Chondrocyte (in vitro differentiated cells): ENCODE data around the gene FER1L5. TPM values are rescaled to one million over a fixed set of nuclear protein-coding genes. Genes with fewer than 3 reads are reported as not detected.

ENCODE experiments used
- DNase-seq: peaks from one replicate; pipeline ENCODE4 v3.0.0; 2021; ENCODE audit warnings: mixed read lengths, low spot score
- H3K27ac Mint-ChIP-seq: one replicate; pipeline ENCODE4 v1.8.0; 2021; ENCODE audit warnings: mild to moderate bottlenecking, moderate library complexity, mixed read lengths; ENCODE audit not compliant: unreplicated experiment
- H3K27me3 Mint-ChIP-seq: 2 replicates; pipeline ENCODE4 v1.8.0; 2021; ENCODE audit warnings: low read depth, mixed read lengths
- H3K36me3 Mint-ChIP-seq: 2 replicates; pipeline ENCODE4 v1.8.0; 2021; ENCODE audit warnings: low read depth, mixed read lengths
- H3K4me1 Mint-ChIP-seq: 2 replicates; pipeline ENCODE4 v1.8.0; 2021; ENCODE audit warnings: low read depth, mild to moderate bottlenecking, mixed read lengths
- H3K4me3 Mint-ChIP-seq: one replicate; pipeline ENCODE4 v1.8.0; 2021; ENCODE audit warnings: mild to moderate bottlenecking, moderate library complexity, mixed read lengths; ENCODE audit not compliant: unreplicated experiment
- H3K9me3 Mint-ChIP-seq: 2 replicates; pipeline ENCODE4 v1.8.0; 2021; ENCODE audit warnings: low read depth, mixed read lengths
- total RNA-seq: library from RNA; stranded (reverse); gene quantifications from 3 replicates; pipeline ENCODE4 v1.2.1, GENCODE V29; 2021
- TF ChIP-seq, protein P1 (sequence below): fragments of 200-600 bp; sonication (generic); IDR thresholded peaks from 2 replicates; pipeline ENCODE4 v1.5.0; 2021; ENCODE audit warnings: antibody characterized with exemption, mild to moderate bottlenecking, moderate library complexity

The FER1L5 gene
- total RNA-seq, 1 donor from 2014 or later: not detected

DNA sequence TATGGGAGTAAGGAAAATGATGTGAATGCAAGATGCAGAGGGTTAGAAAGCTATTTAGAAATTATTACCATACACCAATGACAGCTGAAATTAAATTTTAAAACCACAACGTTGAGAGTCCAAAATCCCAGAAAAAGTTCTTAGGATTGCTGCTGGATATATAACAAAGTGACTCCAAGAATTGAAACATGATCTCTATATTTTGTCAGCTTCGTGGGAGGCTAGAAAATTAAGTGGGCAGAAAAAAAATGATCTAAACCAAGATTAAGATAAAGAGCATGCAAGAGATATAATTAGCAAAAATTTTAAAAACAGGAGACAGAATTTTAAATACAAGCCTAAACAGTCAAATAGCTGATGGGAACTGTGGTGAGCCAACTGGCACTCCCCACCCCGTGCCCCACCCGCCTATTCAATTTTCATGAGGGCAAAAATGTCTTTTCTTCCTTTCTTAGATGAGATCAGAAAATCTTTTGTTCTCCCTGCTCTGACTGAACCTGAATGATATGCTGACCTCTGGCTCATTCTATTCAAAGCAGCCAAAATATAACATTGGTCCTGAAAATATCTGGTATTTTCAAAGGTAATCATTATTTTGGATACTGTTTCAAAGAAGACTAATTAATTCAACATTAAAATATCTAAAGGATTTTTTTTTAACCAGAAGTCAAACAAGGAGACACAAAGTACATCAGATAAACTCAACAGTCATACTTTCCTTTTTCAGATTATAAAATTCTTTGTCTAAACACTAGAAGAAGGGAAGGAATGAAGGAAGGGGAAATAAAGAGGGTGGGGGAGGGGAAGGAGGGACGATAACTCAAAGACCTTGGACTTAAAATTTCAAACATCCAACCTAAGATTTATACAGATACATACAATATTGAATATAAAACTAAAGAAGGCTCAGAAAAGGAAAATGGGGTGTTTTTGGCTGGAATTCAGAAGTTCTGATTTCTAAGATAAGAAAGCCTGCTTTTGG, 16.7 kb upstream of the FER1L5 start:
- Mint-ChIP-seq H3K4me3 (no peak overlapping the region), H3K27me3 (no peaks in the 10 kb centered on the region), H3K27ac (peak overlapping the region; percentile 42), H3K36me3 (peaks cover 11% of the 10 kb centered on the region), H3K9me3 (no peaks in the 10 kb centered on the region), H3K4me1 (peaks cover 24% of the 10 kb centered on the region)
- TF ChIP-seq, protein P1, sequence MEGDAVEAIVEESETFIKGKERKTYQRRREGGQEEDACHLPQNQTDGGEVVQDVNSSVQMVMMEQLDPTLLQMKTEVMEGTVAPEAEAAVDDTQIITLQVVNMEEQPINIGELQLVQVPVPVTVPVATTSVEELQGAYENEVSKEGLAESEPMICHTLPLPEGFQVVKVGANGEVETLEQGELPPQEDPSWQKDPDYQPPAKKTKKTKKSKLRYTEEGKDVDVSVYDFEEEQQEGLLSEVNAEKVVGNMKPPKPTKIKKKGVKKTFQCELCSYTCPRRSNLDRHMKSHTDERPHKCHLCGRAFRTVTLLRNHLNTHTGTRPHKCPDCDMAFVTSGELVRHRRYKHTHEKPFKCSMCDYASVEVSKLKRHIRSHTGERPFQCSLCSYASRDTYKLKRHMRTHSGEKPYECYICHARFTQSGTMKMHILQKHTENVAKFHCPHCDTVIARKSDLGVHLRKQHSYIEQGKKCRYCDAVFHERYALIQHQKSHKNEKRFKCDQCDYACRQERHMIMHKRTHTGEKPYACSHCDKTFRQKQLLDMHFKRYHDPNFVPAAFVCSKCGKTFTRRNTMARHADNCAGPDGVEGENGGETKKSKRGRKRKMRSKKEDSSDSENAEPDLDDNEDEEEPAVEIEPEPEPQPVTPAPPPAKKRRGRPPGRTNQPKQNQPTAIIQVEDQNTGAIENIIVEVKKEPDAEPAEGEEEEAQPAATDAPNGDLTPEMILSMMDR: no peak
- no peak for DNase-seq

GRCh38 chr2:96626553-96626942, 16.0 kb upstream of the FER1L5 start:
- peaks cover 27% of the 10 kb centered on the region for H3K4me1 Mint-ChIP-seq
- peaks cover 16% of the 10 kb centered on the region for H3K36me3 Mint-ChIP-seq
- H3K27me3 Mint-ChIP-seq: no peaks in the 10 kb centered on the region
- H3K9me3 Mint-ChIP-seq: no peaks in the 10 kb centered on the region
- no peak overlapping the region for H3K4me3 Mint-ChIP-seq
- H3K27ac Mint-ChIP-seq: peak overlapping the region; percentile 42
- no peak for DNase-seq
- TF ChIP-seq, protein P1: no peak

DNA sequence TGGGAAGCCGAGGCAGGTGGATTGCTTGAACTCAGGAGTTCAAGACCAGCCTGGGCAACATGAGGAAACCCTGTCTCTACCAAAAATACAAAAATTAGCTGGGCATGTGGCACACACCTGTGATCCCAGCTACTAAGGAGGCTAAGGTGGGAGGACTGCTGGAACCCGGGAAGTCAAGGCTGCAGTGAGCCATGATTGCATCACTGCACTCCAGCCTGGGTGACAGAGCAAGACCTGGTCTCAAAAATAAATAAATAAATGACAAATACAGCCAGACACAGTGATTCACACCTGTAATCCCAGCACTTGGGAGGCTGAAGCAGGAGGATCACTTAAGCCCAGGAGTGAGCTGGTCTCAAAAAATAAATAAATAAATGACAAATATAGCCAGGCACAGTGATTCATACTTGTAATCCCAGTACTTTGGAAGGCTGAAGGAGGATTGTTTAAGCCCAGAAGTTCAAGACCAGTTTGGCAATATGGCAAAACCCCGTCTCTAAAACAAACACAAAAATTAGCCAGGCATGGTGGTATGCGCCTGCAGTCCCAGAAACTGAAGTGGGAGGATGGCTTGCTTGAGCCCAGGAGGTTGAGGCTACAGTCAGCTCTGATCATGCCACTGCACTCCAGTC, 10.6 kb upstream of the FER1L5 start:
- peaks cover 21% of the 10 kb centered on the region for H3K36me3 Mint-ChIP-seq
- peaks cover 40% of the 10 kb centered on the region for H3K4me1 Mint-ChIP-seq
- no peaks in the 10 kb centered on the region for H3K27me3 Mint-ChIP-seq
- TF ChIP-seq, protein P1: no peak
- DNase-seq: no peak
- H3K4me3 Mint-ChIP-seq: no peak overlapping the region
- peak overlapping the region; percentile 41 for H3K27ac Mint-ChIP-seq
- no peaks in the 10 kb centered on the region for H3K9me3 Mint-ChIP-seq

DNA sequence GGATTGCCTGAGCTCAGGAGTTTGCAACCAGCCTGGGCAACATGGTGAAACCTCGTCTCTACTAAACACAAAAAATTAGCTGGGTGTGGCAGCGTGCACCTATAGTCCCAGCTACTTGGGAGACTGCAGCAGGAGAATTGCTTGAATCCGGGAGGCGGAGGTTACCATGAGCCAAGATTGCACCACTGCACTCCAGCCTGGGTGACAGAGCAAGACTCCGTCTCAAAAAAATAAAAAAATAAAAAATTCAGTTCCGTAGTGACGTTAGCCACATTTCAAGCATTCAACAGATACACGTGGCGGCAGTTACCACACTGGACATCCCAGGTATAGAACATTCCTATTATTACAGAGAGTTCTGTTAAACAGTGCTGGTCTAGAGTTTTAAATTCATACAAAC, 8.9 kb upstream of the FER1L5 start:
- H3K4me3 Mint-ChIP-seq: no peak overlapping the region
- H3K9me3 Mint-ChIP-seq: no peaks in the 10 kb centered on the region
- DNase-seq: no peak
- H3K27ac Mint-ChIP-seq: no peak overlapping the region
- H3K27me3 Mint-ChIP-seq: no peaks in the 10 kb centered on the region
- TF ChIP-seq, protein P1: no peak
- peaks cover 42% of the 10 kb centered on the region for H3K4me1 Mint-ChIP-seq
- peaks cover 20% of the 10 kb centered on the region for H3K36me3 Mint-ChIP-seq

- peak overlapping the region; percentile 92 for H3K4me3 Mint-ChIP-seq
- no peaks in the 10 kb centered on the region for H3K9me3 Mint-ChIP-seq
- TF ChIP-seq, protein P1: no peak
- H3K27me3 Mint-ChIP-seq: no peaks in the 10 kb centered on the region
- H3K27ac Mint-ChIP-seq: peak overlapping the region; percentile 0
- H3K4me1 Mint-ChIP-seq: peaks cover 39% of the 10 kb centered on the region
- peaks cover 6% of the 10 kb centered on the region for H3K36me3 Mint-ChIP-seq
- no peak for DNase-seq
These were observed 5.9 kb upstream of the FER1L5 start for GRCh38 chr2:96636551-96637171.
